Activated T-cell treated with anti-CD3 and anti-CD28 coated beads, Interleukin-2, amount 50 U/mL, for 24 hours (primary cell): ENCODE measurements around the gene HSFY2.
"Not testable (repeated sequence)": the region's sequence is repeated elsewhere in the genome, so short reads cannot be mapped to it uniquely, and the experiment has no call there.

Experiments used
- DNase-seq: peaks from one replicate; pipeline ENCODE4 v3.0.0-alpha.2; 2020
- H3K27ac Mint-ChIP-seq: 2 replicates; pipeline ENCODE4 v1.8.0; 2020; ENCODE audit warnings: mild to moderate bottlenecking, mixed read lengths
- H3K27me3 Mint-ChIP-seq: 2 replicates; pipeline ENCODE4 v1.8.0; 2020; ENCODE audit warnings: mixed read lengths
- H3K36me3 Mint-ChIP-seq: 2 replicates; pipeline ENCODE4 v1.8.0; 2020; ENCODE audit warnings: low read depth, mixed read lengths
- H3K4me1 Mint-ChIP-seq: 2 replicates; pipeline ENCODE4 v1.8.0; 2020; ENCODE audit warnings: low read depth, mixed read lengths
- H3K4me3 Mint-ChIP-seq: 2 replicates; pipeline ENCODE4 v1.8.0; 2020; ENCODE audit warnings: mild to moderate bottlenecking, moderate library complexity, mixed read lengths
- H3K9me3 Mint-ChIP-seq: 2 replicates; pipeline ENCODE4 v1.8.0; 2020; ENCODE audit warnings: mixed read lengths

Gene HSFY2, protein sequence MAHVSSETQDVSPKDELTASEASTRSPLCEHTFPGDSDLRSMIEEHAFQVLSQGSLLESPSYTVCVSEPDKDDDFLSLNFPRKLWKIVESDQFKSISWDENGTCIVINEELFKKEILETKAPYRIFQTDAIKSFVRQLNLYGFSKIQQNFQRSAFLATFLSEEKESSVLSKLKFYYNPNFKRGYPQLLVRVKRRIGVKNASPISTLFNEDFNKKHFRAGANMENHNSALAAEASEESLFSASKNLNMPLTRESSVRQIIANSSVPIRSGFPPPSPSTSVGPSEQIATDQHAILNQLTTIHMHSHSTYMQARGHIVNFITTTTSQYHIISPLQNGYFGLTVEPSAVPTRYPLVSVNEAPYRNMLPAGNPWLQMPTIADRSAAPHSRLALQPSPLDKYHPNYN

DNA sequence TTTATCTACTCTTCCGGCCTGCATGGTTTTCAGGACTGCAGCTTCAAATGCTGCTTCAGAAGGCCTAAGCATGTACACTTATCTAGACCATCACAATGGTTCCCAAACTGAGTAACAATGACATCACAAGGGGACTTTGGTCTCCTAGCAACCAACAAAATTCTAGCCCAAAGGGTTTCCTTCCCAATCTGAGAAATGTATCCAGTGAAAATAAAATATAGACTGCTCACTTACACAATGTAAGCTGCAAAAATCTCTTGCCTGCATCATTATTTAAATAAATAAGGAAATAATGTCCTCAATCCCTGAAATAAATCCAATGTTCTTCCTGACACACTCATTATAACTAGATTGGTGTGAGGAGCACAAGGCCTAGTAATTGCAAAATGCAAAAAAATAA is at the start of gene HSFY2:
Gene HSFY2 (minus strand): TSS at position 101 of the 400 bp plus-strand sequence. CDS start 117 bp downstream, outside the sequence.
- not testable (repeated sequence) for H3K9me3 Mint-ChIP-seq, H3K4me1 Mint-ChIP-seq, DNase-seq, H3K4me3 Mint-ChIP-seq, H3K27ac Mint-ChIP-seq, H3K27me3 Mint-ChIP-seq, H3K36me3 Mint-ChIP-seq

DNA sequence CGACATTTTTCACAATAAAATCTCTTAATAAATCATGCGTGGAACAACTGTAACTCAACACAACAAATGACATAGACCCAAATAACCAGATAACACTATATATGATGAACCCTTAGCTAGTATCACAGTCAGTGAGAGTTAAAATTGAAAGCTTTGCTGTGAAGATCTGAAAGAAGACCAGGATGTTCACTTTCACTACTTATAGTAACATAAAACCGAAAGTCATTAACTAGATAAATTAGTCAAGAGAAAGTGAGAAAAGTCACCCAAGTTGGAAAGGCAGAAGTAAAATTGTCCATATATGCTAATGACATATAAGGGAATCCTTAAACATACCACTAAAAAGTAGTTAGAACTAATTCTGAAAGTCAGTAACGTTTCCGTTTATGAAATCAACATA is 42.2 kb upstream of the HSFY2 start:
- DNase-seq, H3K4me3 Mint-ChIP-seq, H3K9me3 Mint-ChIP-seq, H3K4me1 Mint-ChIP-seq, H3K27me3 Mint-ChIP-seq, H3K36me3 Mint-ChIP-seq, H3K27ac Mint-ChIP-seq: not testable (repeated sequence)

- H3K4me3 Mint-ChIP-seq: not testable (repeated sequence)
Measured at GRCh38 chrY:18788757-18789406, 15.3 kb upstream of the HSFY2 start.

DNA sequence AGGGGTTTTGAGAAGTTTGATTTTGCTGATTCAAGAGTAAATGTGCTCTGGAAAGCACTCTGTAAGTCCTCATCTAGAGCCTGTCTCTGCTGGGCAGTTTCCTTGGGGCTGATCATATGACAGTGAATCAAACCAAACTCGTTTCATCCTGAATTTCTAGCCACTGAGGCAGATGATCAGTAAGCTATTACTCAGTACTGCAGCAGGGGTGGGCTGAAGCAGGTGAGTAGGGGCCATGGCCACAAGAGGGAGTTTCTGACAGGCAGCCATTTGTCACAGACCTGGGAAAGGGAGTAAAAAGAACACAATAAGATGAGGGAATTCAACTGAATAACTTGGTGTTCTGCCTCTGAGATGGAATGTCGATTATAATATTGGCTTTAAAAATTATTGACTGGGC is 19.5 kb downstream of the HSFY2 start:
- not testable (repeated sequence) for H3K27me3 Mint-ChIP-seq

More at GRCh38 chrY:18788757-18789406, 15.3 kb upstream of the HSFY2 start:
- DNase-seq, H3K4me1 Mint-ChIP-seq, H3K27me3 Mint-ChIP-seq, H3K36me3 Mint-ChIP-seq, H3K27ac Mint-ChIP-seq, H3K9me3 Mint-ChIP-seq: not testable (repeated sequence)

DNA sequence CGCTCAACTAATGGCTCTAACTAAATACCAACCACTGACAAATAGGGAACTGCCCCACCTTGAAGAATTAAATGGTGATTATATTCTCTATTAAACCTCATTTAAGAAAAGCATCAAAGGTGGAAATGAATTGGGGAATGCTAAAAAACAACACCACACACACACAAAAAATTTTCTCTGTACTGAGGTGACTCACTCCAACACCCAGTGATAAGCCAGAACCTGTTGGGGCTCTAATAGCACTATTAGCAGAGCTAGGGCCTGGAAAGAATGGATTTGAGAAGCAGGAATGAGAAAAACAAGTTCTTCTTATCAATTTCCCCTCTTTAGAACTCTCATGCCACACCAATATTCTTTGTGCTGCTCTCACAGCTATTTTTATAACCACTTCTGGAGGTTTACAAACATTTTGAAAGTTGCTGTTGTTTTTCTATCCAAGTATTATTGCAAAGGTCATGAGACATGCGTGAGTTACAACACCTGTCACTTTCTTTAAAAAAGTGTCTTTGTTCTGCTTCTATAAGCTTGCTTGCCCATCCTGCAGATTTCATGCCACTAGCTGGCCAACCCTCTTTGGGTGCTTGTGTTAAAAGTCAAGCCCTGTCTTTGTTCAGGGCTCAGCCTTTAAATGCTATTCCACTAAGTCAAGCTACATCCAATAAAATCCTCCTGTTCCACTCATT is 20.3 kb downstream of the HSFY2 start:
- not testable (repeated sequence) for H3K27me3 Mint-ChIP-seq, H3K27ac Mint-ChIP-seq, H3K9me3 Mint-ChIP-seq

More for the DNA sequence above, 19.5 kb downstream of the HSFY2 start:
- H3K4me3 Mint-ChIP-seq, H3K36me3 Mint-ChIP-seq, DNase-seq, H3K4me1 Mint-ChIP-seq, H3K9me3 Mint-ChIP-seq, H3K27ac Mint-ChIP-seq: not testable (repeated sequence)

DNA sequence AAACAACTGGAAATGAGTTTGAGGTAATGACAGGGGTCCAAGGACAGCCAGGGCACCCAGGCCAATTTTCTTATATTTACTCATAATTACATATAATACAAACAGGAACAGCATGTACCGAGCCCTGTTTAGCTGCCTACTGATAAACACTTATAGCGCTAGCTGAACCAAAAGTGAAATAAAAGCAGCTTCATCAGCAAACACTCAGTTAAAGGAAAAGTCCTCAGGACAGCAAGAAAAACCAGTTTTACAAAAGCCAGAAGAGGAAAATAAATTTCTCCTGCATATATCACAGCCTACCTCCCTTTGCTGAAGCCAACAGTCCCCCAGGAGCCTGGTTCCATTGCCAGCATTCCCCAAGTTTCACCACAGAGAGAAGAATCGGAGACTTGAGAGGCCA is 49.8 kb downstream of the HSFY2 start:
- H3K27me3 Mint-ChIP-seq, H3K27ac Mint-ChIP-seq, H3K36me3 Mint-ChIP-seq, DNase-seq, H3K9me3 Mint-ChIP-seq, H3K4me1 Mint-ChIP-seq, H3K4me3 Mint-ChIP-seq: not testable (repeated sequence)

More for the DNA sequence above, 20.3 kb downstream of the HSFY2 start:
- H3K36me3 Mint-ChIP-seq, H3K4me3 Mint-ChIP-seq, DNase-seq, H3K4me1 Mint-ChIP-seq: not testable (repeated sequence)
